ENCODE data around the gene CCDC7. TPM values are rescaled to one million over a fixed set of nuclear protein-coding genes. Genes with fewer than 3 reads are reported as not detected.
"Not testable (repeated sequence)": the region's sequence is repeated elsewhere in the genome, so short reads cannot be mapped to it uniquely, and the experiment has no call there.

Gene CCDC7
- total RNA-seq, 1 donor from 2014 or later, result 9.0 TPM

- Mint-ChIP-seq H3K27ac (no peak overlapping the region), H3K27me3 (no peaks in the 10 kb centered on the region), H3K9me3 (peaks cover 5% of the 10 kb centered on the region), H3K4me3 (no peak overlapping the region), H3K36me3 (no peaks in the 10 kb centered on the region), H3K4me1 (ENCODE audit: unreplicated experiment) (no peaks in the 10 kb centered on the region)
- DNase-seq (ENCODE audit: extremely low spot score, unreplicated experiment), result no peak
- TF ChIP-seq CTCF (conservative IDR thresholded peaks at IDR 0.05), result no peak
Observed at GRCh38 chr10:32746869-32747268, 300.9 kb downstream of the CCDC7 start.

GRCh38 chr10:32751582-32751981, 305.6 kb downstream of the CCDC7 start:
- no peak for TF ChIP-seq CTCF (conservative IDR thresholded peaks at IDR 0.05)
- no peak overlapping the region for H3K27ac Mint-ChIP-seq
- no peaks in the 10 kb centered on the region for H3K4me1 Mint-ChIP-seq (ENCODE audit: unreplicated experiment)
- no peak overlapping the region for H3K4me3 Mint-ChIP-seq
- H3K27me3 Mint-ChIP-seq, result no peaks in the 10 kb centered on the region
- no peaks in the 10 kb centered on the region for H3K36me3 Mint-ChIP-seq
- DNase-seq (ENCODE audit: extremely low spot score, unreplicated experiment), result no peak
- H3K9me3 Mint-ChIP-seq, result peaks cover 5% of the 10 kb centered on the region

- not testable (repeated sequence) for H3K9me3 Mint-ChIP-seq; H3K27me3 Mint-ChIP-seq; DNase-seq (ENCODE audit: extremely low spot score, unreplicated experiment); H3K36me3 Mint-ChIP-seq; H3K27ac Mint-ChIP-seq; H3K4me1 Mint-ChIP-seq (ENCODE audit: unreplicated experiment); H3K4me3 Mint-ChIP-seq
Observed at GRCh38 chr10:32754900-32755299, 309.0 kb downstream of the CCDC7 start.

GRCh38 chr10:32771217-32771616, 325.3 kb downstream of the CCDC7 start:
- TF ChIP-seq CTCF (conservative IDR thresholded peaks at IDR 0.05), result no peak
- no peak overlapping the region for H3K4me3 Mint-ChIP-seq

GRCh38 chr10:32773105-32773504, 327.2 kb downstream of the CCDC7 start:
- Mint-ChIP-seq H3K4me3 (no peak overlapping the region), H3K9me3 (no peaks in the 10 kb centered on the region), H3K27me3 (no peaks in the 10 kb centered on the region), H3K27ac (no peak overlapping the region), H3K36me3 (no peaks in the 10 kb centered on the region), H3K4me1 (ENCODE audit: unreplicated experiment) (no peaks in the 10 kb centered on the region)
- TF ChIP-seq CTCF (conservative IDR thresholded peaks at IDR 0.05), result no peak
- DNase-seq (ENCODE audit: extremely low spot score, unreplicated experiment), result no peak

More at GRCh38 chr10:32771217-32771616, 325.3 kb downstream of the CCDC7 start:
- no peak for DNase-seq (ENCODE audit: extremely low spot score, unreplicated experiment)
- Mint-ChIP-seq H3K9me3 (no peaks in the 10 kb centered on the region), H3K27me3 (no peaks in the 10 kb centered on the region), H3K4me1 (ENCODE audit: unreplicated experiment) (no peaks in the 10 kb centered on the region), H3K27ac (no peak overlapping the region), H3K36me3 (no peaks in the 10 kb centered on the region)

- no peak for TF ChIP-seq CTCF (conservative IDR thresholded peaks at IDR 0.05)
- H3K27me3 Mint-ChIP-seq, result no peaks in the 10 kb centered on the region
- H3K36me3 Mint-ChIP-seq, result no peaks in the 10 kb centered on the region
- H3K27ac Mint-ChIP-seq, result no peak overlapping the region
- no peak for DNase-seq (ENCODE audit: extremely low spot score, unreplicated experiment)
- H3K4me1 Mint-ChIP-seq (ENCODE audit: unreplicated experiment), result no peaks in the 10 kb centered on the region
- no peaks in the 10 kb centered on the region for H3K9me3 Mint-ChIP-seq
- no peak overlapping the region for H3K4me3 Mint-ChIP-seq
Observed at GRCh38 chr10:32786968-32787367, 341.0 kb downstream of the CCDC7 start.
